Measurements from ENCODE around the gene CXCL14. TPM values are rescaled to one million over a fixed set of nuclear protein-coding genes. Genes with fewer than 3 reads are reported as not detected.
A peak's percentile ranks its signal among the peaks of the same experiment; 100 is the strongest.

Gene CXCL14
- total and polyA plus RNA-seq, 2 of the 13 experiments (the other 11 are each of a cell fraction or from before 2014, with no cell fraction given), result not detected

- TF ChIP-seq PAXIP1 (CRISPR knock-in tag; conservative IDR thresholded peaks at IDR 0.05), result no peak
- no peak for TF ChIP-seq BATF2 (CRISPR knock-in tag; IDR thresholded peaks at IDR 0.05)
- TF ChIP-seq ARNT2 (CRISPR knock-in tag; IDR thresholded peaks at IDR 0.05; ENCODE audit: low read depth), result no peak
- no peak for TF ChIP-seq RFX3 (CRISPR knock-in tag; IDR thresholded peaks at IDR 0.05)
- TF ChIP-seq ZBTB26 (CRISPR knock-in tag; IDR thresholded peaks at IDR 0.05; ENCODE audit: borderline replicate concordance), result no peak
- TF ChIP-seq MAFG (CRISPR knock-in tag; IDR thresholded peaks at IDR 0.05), result no peak
- 0 out of 2 replicates have a peak, but pooled peaks have one; percentile 3 for TF ChIP-seq MTF2 (CRISPR knock-in tag; IDR thresholded peaks at IDR 0.05; ENCODE audit: borderline replicate concordance)
- no peak for TF ChIP-seq PAWR (CRISPR knock-in tag; IDR thresholded peaks at IDR 0.05; ENCODE audit: borderline replicate concordance)
- no peak for TF ChIP-seq ZNF746 (CRISPR knock-in tag; IDR thresholded peaks at IDR 0.05)
- no peak for TF ChIP-seq JARID2 (CRISPR knock-in tag; IDR thresholded peaks at IDR 0.05; ENCODE audit: insufficient replicate concordance)
- TF ChIP-seq MTA1 (CRISPR knock-in tag; IDR thresholded peaks at IDR 0.05; ENCODE audit: borderline replicate concordance), result no peak
- peak; percentile 20; the same call in 1 of the 2 replicates for TF ChIP-seq ZNF800 (CRISPR knock-in tag; IDR thresholded peaks at IDR 0.05)
- no peak for TF ChIP-seq ZNF747 (CRISPR knock-in tag; IDR thresholded peaks at IDR 0.05; ENCODE audit: borderline replicate concordance)
Observed at GRCh38 chr5:135535420-135535819, 43.4 kb downstream of the CXCL14 start (continued).

All from HepG2 (cell line).